H1 (cell line): ENCODE results near the gene SMIM29.
A peak's percentile ranks its signal among the peaks of the same experiment; 100 is the strongest.

Source experiments
- EGR1 ChIP-seq: IDR thresholded peaks from 2 replicates; pipeline ENCODE4 v1.6.1; 2011; ENCODE audit warnings: low read depth, low read length, borderline replicate concordance
- EP300 ChIP-seq, 2 experiments: IDR thresholded peaks; 1 replicate in 1 of 2; 2 replicates in 1 of 2; pipeline ENCODE4 v1.6.1; 2011 to 2012; ENCODE audit warnings: low read depth in 2 of 2, low read length in 2 of 2, mild to moderate bottlenecking in 2 of 2, borderline replicate concordance in 1 of 2, inconsistent platforms in 1 of 2, moderate library complexity in 1 of 2
- EZH2 ChIP-seq: fragments of 200-600 bp; sonication (generic); IDR thresholded peaks from 2 replicates; pipeline ENCODE4 v1.7.1; 2012; ENCODE audit warnings: low read depth, mild to moderate bottlenecking, moderate library complexity, low read length, inconsistent platforms; ENCODE audit not compliant: severe bottlenecking
- GTF2F1 ChIP-seq: IDR thresholded peaks from 2 replicates; pipeline ENCODE4 v1.6.1; 2012; ENCODE audit warnings: low read depth, low read length, improper control_type of control experiment, borderline replicate concordance
- POLR2A ChIP-seq, 2 experiments: IDR thresholded peaks; 1 replicate in 1 of 2; 2 replicates in 1 of 2; pipeline ENCODE4 v1.6.1; 2011; ENCODE audit warnings: low read depth in 2 of 2, low read length in 2 of 2, mild to moderate bottlenecking in 2 of 2; ENCODE audit errors: control extremely low read depth in 1 of 2
- POLR2AphosphoS5 ChIP-seq: IDR thresholded peaks from 2 replicates; pipeline ENCODE4 v1.6.1; 2011; ENCODE audit warnings: low read depth, low read length
- TAF1 ChIP-seq: IDR thresholded peaks from 2 replicates; pipeline ENCODE4 v1.6.1; 2011; ENCODE audit warnings: mild to moderate bottlenecking, low read depth, low read length
- TF ChIP-seq, protein P1 (sequence below), 3 experiments: IDR thresholded peaks; 1 replicate in 2 of 3; 2 replicates in 1 of 3; pipeline versions ENCODE4 v1.5.1 to v1.6.1; 2011; ENCODE audit warnings: low read length in 3 of 3, mild to moderate bottlenecking in 3 of 3, inconsistent platforms in 2 of 3, low read depth in 1 of 3, moderate library complexity in 1 of 3; ENCODE audit not compliant: insufficient read depth in 1 of 3; ENCODE audit errors: control extremely low read depth in 1 of 3
- TF ChIP-seq, protein P2 (sequence below): IDR thresholded peaks from 2 replicates; pipeline ENCODE4 v1.6.1; 2012; ENCODE audit warnings: inconsistent platforms

DNA sequence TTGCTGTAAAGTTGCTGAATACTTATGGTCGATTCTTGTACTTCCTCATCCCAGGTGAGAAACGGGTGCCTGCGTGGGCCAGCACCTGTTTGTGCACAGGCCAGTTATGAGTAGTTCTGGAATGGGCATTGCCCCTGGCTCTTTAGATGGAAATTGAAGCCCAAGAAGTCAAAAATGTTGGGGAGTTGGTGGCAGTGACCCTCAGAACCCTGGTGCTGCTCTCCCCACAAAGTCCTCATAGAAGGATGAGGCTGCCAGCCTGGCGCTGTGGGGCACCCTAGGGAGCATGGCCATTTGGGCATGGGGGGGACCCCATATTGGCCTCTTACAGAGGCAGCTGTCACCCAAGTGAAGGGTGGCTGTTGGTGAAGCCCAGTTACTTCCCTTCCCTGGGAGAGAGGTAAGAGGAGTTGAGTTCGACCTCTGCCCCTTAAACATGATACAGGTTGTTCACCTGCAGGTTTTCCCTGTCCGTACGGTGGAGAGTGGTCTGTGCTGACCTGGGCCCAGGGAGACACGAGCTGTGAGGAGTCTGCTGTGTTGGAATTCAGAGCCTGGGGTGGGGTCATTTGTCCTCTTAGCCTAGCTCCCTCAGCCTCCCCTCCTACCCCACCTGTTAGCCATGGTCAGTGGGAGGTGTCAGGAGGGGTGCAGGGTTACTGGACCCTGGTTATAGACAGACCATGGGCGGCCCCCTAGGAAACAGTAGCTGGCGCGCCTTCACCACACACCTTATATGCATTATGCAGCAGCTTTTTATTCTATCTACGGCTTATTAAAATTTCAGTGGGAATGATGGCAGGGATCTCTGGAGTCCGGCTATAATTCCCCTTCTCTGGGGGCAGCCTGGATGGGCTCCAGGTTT, 7.2 kb downstream of the SMIM29 start:
- TF ChIP-seq, protein P1, sequence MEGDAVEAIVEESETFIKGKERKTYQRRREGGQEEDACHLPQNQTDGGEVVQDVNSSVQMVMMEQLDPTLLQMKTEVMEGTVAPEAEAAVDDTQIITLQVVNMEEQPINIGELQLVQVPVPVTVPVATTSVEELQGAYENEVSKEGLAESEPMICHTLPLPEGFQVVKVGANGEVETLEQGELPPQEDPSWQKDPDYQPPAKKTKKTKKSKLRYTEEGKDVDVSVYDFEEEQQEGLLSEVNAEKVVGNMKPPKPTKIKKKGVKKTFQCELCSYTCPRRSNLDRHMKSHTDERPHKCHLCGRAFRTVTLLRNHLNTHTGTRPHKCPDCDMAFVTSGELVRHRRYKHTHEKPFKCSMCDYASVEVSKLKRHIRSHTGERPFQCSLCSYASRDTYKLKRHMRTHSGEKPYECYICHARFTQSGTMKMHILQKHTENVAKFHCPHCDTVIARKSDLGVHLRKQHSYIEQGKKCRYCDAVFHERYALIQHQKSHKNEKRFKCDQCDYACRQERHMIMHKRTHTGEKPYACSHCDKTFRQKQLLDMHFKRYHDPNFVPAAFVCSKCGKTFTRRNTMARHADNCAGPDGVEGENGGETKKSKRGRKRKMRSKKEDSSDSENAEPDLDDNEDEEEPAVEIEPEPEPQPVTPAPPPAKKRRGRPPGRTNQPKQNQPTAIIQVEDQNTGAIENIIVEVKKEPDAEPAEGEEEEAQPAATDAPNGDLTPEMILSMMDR (IDR thresholded peaks at IDR 0.05; ENCODE audit: control extremely low read depth in 1 of 3, insufficient read depth in 1 of 3, low read depth in 1 of 3, low read length in 3 of 3), result no peak
- TF ChIP-seq POLR2AphosphoS5 (peak; percentile 59), POLR2A (IDR thresholded peaks at IDR 0.05; ENCODE audit: control extremely low read depth in 1 of 2, low read depth in 2 of 2, low read length in 2 of 2) (peak in 1 of 2 experiments; percentile 51; a peak in 1 of 3 replicates), EZH2 (no peak), EGR1 (no peak), GTF2F1 (no peak), EP300 (IDR thresholded peaks at IDR 0.05; ENCODE audit: borderline replicate concordance in 1 of 2, low read depth in 2 of 2, low read length in 2 of 2) (no peak), TAF1 (no peak)
- TF ChIP-seq, protein P2, sequence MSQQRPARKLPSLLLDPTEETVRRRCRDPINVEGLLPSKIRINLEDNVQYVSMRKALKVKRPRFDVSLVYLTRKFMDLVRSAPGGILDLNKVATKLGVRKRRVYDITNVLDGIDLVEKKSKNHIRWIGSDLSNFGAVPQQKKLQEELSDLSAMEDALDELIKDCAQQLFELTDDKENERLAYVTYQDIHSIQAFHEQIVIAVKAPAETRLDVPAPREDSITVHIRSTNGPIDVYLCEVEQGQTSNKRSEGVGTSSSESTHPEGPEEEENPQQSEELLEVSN, result no peak
